T47D (cell line): Measurements from ENCODE around the gene HYDIN.
"Not testable (repeated sequence)": the region's sequence is repeated elsewhere in the genome, so short reads cannot be mapped to it uniquely, and the experiment has no call there.

Experiments used
- DNase-seq, 2 experiments: peaks; one replicate each; pipeline versions ENCODE4 v3.0.0 to v3.0.0-alpha.2; 2011 to 2012; ENCODE audit warnings: low read depth in 1 of 2, low spot score in 1 of 2
- in situ Hi-C: cut with HindIII; loops from 2 replicates; pipeline ENCODE4 v1.10.0; 2016; ENCODE audit warnings: low sequenced_read_pairs, low pct_unique_long_range_greater_than_20kb

HYDIN gene

GRCh38 chr16:71015419-71015818 is 215.1 kb downstream of the HYDIN start:
- in situ Hi-C loops, DNase-seq: not testable (repeated sequence)

- in situ Hi-C loops, DNase-seq: not testable (repeated sequence)
These were observed 220.9 kb downstream of the HYDIN start for GRCh38 chr16:71009440-71010223.

- DNase-seq, in situ Hi-C loops: not testable (repeated sequence)
These were observed 224.0 kb downstream of the HYDIN start for GRCh38 chr16:71006516-71006915.

- DNase-seq, result peak in 1 of 2 experiments; percentile 55
- in situ Hi-C loops, result not testable (repeated sequence)
These were observed 230.8 kb downstream of the HYDIN start for GRCh38 chr16:70999735-71000134.

GRCh38 chr16:70995799-70996198 is 234.7 kb downstream of the HYDIN start:
- in situ Hi-C loops, DNase-seq: not testable (repeated sequence)

GRCh38 chr16:70992511-70992910 is 238.0 kb downstream of the HYDIN start:
- in situ Hi-C loops, DNase-seq: not testable (repeated sequence)

GRCh38 chr16:70987019-70987715 is 243.4 kb downstream of the HYDIN start:
- DNase-seq, in situ Hi-C loops: not testable (repeated sequence)

GRCh38 chr16:70984675-70985074 is 245.8 kb downstream of the HYDIN start:
- DNase-seq, in situ Hi-C loops: not testable (repeated sequence)

GRCh38 chr16:70968332-70968731 is 262.2 kb downstream of the HYDIN start:
- DNase-seq, in situ Hi-C loops: not testable (repeated sequence)

- in situ Hi-C loops, result not testable (repeated sequence)
These were observed 270.4 kb downstream of the HYDIN start for GRCh38 chr16:70960169-70960568.

GRCh38 chr16:70954922-70955321 is 275.6 kb downstream of the HYDIN start:
- not testable (repeated sequence) for DNase-seq

More at GRCh38 chr16:70960169-70960568, 270.4 kb downstream of the HYDIN start:
- DNase-seq, result not testable (repeated sequence)

GRCh38 chr16:70953824-70954223 is 276.7 kb downstream of the HYDIN start:
- DNase-seq, in situ Hi-C loops: not testable (repeated sequence)

More at GRCh38 chr16:70954922-70955321, 275.6 kb downstream of the HYDIN start:
- in situ Hi-C loops, result not testable (repeated sequence)

GRCh38 chr16:70943551-70943950 is 287.0 kb downstream of the HYDIN start:
- in situ Hi-C loops, DNase-seq: not testable (repeated sequence)

GRCh38 chr16:70939690-70940359 is 290.7 kb downstream of the HYDIN start:
- DNase-seq, in situ Hi-C loops: not testable (repeated sequence)

- in situ Hi-C loops, DNase-seq: not testable (repeated sequence)
These were observed 293.6 kb downstream of the HYDIN start for GRCh38 chr16:70936781-70937525.

- in situ Hi-C loops, DNase-seq: not testable (repeated sequence)
These were observed 295.2 kb downstream of the HYDIN start for GRCh38 chr16:70935325-70935724.

GRCh38 chr16:70933746-70934145 is 296.8 kb downstream of the HYDIN start:
- DNase-seq, in situ Hi-C loops: not testable (repeated sequence)
